Left lung (tissue), 10 donors: ENCODE measurements around the gene NTM. TPM values are rescaled to one million over a fixed set of nuclear protein-coding genes. Genes with fewer than 3 reads are reported as not detected.

Experiments used
- ATAC-seq: fragments of 200-7000 bp; cut with Tn5 transposase; one replicate; pipeline ENCODE4 v1.9.1; 2020; ENCODE audit warnings: moderate library complexity
- DNase-seq, 4 donors: peaks; one replicate each; pipeline ENCODE4 v3.0.0-alpha.2; 2013 to 2020
- H3K27ac ChIP-seq, 2 donors: fragments of 200-600 bp; sonication (generic) in 1 of 2; one replicate each; pipeline versions ENCODE4 v1.5.0 to v1.8.0; 2020 to 2021
- H3K27me3 ChIP-seq, 2 donors: fragments of 200-600 bp; sonication (generic) in 1 of 2; one replicate each; pipeline versions ENCODE4 v1.5.0 to v1.8.0; 2020 to 2021
- H3K36me3 ChIP-seq, 2 donors: fragments of 200-600 bp; sonication (generic) in 1 of 2; one replicate each; pipeline versions ENCODE4 v1.5.0 to v1.8.0; 2020 to 2021
- H3K4me1 ChIP-seq, 2 donors: fragments of 200-600 bp; one replicate each; pipeline ENCODE4 v1.8.0; 2021
- H3K4me3 ChIP-seq, 2 donors: fragments of 200-600 bp; sonication (generic) in 1 of 2; one replicate each; pipeline versions ENCODE4 v1.5.0 to v1.8.0; 2020 to 2021; ENCODE audit warnings: mild to moderate bottlenecking in 1 of 2
- H3K9me3 ChIP-seq, 2 donors: fragments of 200-600 bp; sonication (generic) in 1 of 2; one replicate each; pipeline versions ENCODE4 v1.5.0 to v1.8.0; 2020 to 2021
- CTCF ChIP-seq, 2 donors: fragments of 200-600 bp; sonication (generic) in 1 of 2; IDR thresholded peaks; one replicate each; pipeline versions ENCODE4 v1.5.0 to v1.8.0; 2021; ENCODE audit warnings: antibody characterized with exemption in 2 of 2
- intact Hi-C, 2 donors: fragments of 100-400 bp; cut with DNase I; formaldehyde crosslinking; loops; one replicate each; pipeline versions ENCODE4 v1.11.2 to v1.14.2; 2022
- polyA plus RNA-seq, 6 donors: library from polyadenylated mRNA; unstranded; fragments of 120-200 nt; gene quantifications; one replicate each; pipeline ENCODE4 v1.2.1, GENCODE V29; 2013; ENCODE audit not compliant: insufficient read length in 6 of 6
- total RNA-seq, 2 donors: library from RNA; stranded (reverse); fragmentation: NEBNext Ultra II Directional; extraction: Animal tissue kit (Norgen Biotek cat#: 25700); gene quantifications; one replicate each; pipeline ENCODE4 v1.2.1, GENCODE V29; 2021
- donor health status: DM: no; HTN: yes; CAD: no.
- donor health status: DM: no; HTN: no; CAD: no.

Gene NTM
- total and polyA plus RNA-seq, 8 donors = 9.5 to 31.0 (median 21.1) TPM

GRCh38 chr11:132078264-132079076 is 708.1 kb downstream of the NTM start:
- TF ChIP-seq CTCF (IDR thresholded peaks at IDR 0.05) = no peak
- Histone ChIP-seq H3K4me1 (no peaks in the 10 kb centered on the region), H3K27ac (no peak overlapping the region), H3K9me3 (peaks cover 0 to 16% of the 10 kb centered on the region in 2 donors), H3K4me3 (no peak overlapping the region), H3K27me3 (no peaks in the 10 kb centered on the region), H3K36me3 (no peaks in the 10 kb centered on the region)
- ATAC-seq = no peak
- intact Hi-C loops = no loop called here
- no peak for DNase-seq

GRCh38 chr11:132080127-132080526 is 709.7 kb downstream of the NTM start:
- Histone ChIP-seq H3K27ac (no peak overlapping the region), H3K4me1 (no peaks in the 10 kb centered on the region), H3K4me3 (no peak overlapping the region), H3K27me3 (no peaks in the 10 kb centered on the region), H3K9me3 (peaks cover 0 to 32% of the 10 kb centered on the region in 2 donors), H3K36me3 (no peaks in the 10 kb centered on the region)
- no peak for TF ChIP-seq CTCF (IDR thresholded peaks at IDR 0.05)
- no peak for DNase-seq
- no peak for ATAC-seq
- intact Hi-C loops = no loop called here

- TF ChIP-seq CTCF (IDR thresholded peaks at IDR 0.05) = no peak
- no peaks in the 10 kb centered on the region for H3K36me3 ChIP-seq
- DNase-seq (no peak), ATAC-seq (no peak)
- no peaks in the 10 kb centered on the region for H3K27me3 ChIP-seq
- H3K4me1 ChIP-seq = no peaks in the 10 kb centered on the region
- intact Hi-C loops = no loop called here
- no peak overlapping the region for H3K4me3 ChIP-seq
- peaks cover 0 to 57% of the 10 kb centered on the region in 2 donors for H3K9me3 ChIP-seq
- H3K27ac ChIP-seq = no peak overlapping the region
Measured at GRCh38 chr11:132082566-132082965, 712.2 kb downstream of the NTM start.

- H3K4me1 ChIP-seq = no peaks in the 10 kb centered on the region
- no peak for TF ChIP-seq CTCF (IDR thresholded peaks at IDR 0.05)
- intact Hi-C loops = no loop called here
- H3K36me3 ChIP-seq = no peaks in the 10 kb centered on the region
- DNase-seq (no peak), ATAC-seq (no peak)
- H3K27ac ChIP-seq = no peak overlapping the region
- peaks cover 0 to 68% of the 10 kb centered on the region in 2 donors for H3K9me3 ChIP-seq
- no peaks in the 10 kb centered on the region for H3K27me3 ChIP-seq
- no peak overlapping the region for H3K4me3 ChIP-seq
Measured at GRCh38 chr11:132084433-132084832, 714.0 kb downstream of the NTM start.

- Histone ChIP-seq H3K4me1 (no peaks in the 10 kb centered on the region), H3K9me3 (peaks cover 0 to 65% of the 10 kb centered on the region in 2 donors), H3K36me3 (no peaks in the 10 kb centered on the region), H3K27me3 (no peaks in the 10 kb centered on the region), H3K27ac (no peak overlapping the region), H3K4me3 (no peak overlapping the region)
- ATAC-seq (no peak), DNase-seq (no peak)
- no peak for TF ChIP-seq CTCF (IDR thresholded peaks at IDR 0.05)
- intact Hi-C loops = no loop called here
Measured at GRCh38 chr11:132087148-132087547, 716.7 kb downstream of the NTM start.
